22Rv1 (cell line): Measurements from ENCODE around the gene SMAD3.

Experiments
- ZFX ChIP-seq: fragments of 450-650 bp; IDR thresholded peaks from 2 replicates; pipeline ENCODE4 v1.6.1; 2017; ENCODE audit warnings: antibody characterized with exemption, borderline replicate concordance
- TF ChIP-seq, protein P1 (sequence below): fragments of 450-650 bp; IDR thresholded peaks from 2 replicates; pipeline ENCODE4 v1.5.1; 2017; ENCODE audit warnings: mild to moderate bottlenecking

DNA sequence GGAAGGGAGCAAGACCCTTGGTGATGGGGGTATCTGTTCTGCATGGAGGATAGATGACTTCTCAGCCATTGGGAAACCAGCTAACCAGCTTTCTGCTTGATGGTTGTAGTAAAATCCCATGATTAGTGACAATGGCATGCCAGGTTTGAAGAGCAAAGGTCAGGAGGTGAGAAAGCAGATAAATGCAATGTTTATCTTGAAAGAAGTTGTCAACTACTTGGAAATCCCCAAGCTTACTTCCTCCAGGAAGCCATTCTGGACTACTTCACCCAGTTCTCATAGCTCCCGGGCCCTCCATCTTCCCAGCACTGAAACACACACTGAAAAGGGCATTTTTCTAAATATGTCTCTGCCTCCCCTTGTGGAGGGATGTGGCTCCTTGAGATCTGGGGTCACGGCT is 51.3 kb downstream of the SMAD3 start:
- TF ChIP-seq, protein P1, sequence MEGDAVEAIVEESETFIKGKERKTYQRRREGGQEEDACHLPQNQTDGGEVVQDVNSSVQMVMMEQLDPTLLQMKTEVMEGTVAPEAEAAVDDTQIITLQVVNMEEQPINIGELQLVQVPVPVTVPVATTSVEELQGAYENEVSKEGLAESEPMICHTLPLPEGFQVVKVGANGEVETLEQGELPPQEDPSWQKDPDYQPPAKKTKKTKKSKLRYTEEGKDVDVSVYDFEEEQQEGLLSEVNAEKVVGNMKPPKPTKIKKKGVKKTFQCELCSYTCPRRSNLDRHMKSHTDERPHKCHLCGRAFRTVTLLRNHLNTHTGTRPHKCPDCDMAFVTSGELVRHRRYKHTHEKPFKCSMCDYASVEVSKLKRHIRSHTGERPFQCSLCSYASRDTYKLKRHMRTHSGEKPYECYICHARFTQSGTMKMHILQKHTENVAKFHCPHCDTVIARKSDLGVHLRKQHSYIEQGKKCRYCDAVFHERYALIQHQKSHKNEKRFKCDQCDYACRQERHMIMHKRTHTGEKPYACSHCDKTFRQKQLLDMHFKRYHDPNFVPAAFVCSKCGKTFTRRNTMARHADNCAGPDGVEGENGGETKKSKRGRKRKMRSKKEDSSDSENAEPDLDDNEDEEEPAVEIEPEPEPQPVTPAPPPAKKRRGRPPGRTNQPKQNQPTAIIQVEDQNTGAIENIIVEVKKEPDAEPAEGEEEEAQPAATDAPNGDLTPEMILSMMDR = no peak
- TF ChIP-seq ZFX = no peak
